Parathyroid adenoma (tissue), 2 donors: ENCODE results near the gene SLC25A29.

Source experiments
- H2AFZ ChIP-seq: fragments of 300-600 bp; sonication (generic); one replicate; pipeline ENCODE4 v1.7.0; 2017; ENCODE audit warnings: antibody characterized with exemption, mild to moderate bottlenecking
- H3K27ac ChIP-seq: fragments of 300-600 bp; sonication (generic); one replicate; pipeline ENCODE4 v1.7.0; 2017
- H3K27me3 ChIP-seq: fragments of 300-600 bp; sonication (generic); one replicate; pipeline ENCODE4 v1.7.0; 2017; ENCODE audit warnings: low read length; ENCODE audit not compliant: control insufficient read depth, insufficient read depth
- H3K36me3 ChIP-seq: fragments of 300-600 bp; sonication (generic); one replicate; pipeline ENCODE4 v1.7.0; 2017; ENCODE audit warnings: low read length; ENCODE audit not compliant: control insufficient read depth, insufficient read depth
- H3K4me1 ChIP-seq: fragments of 300-600 bp; sonication (generic); one replicate; pipeline ENCODE4 v1.7.0; 2017; ENCODE audit warnings: control low read depth
- H3K4me2 ChIP-seq: fragments of 300-600 bp; sonication (generic); one replicate; pipeline ENCODE4 v1.7.0; 2017; ENCODE audit warnings: low read length
- H3K4me3 ChIP-seq: fragments of 300-600 bp; sonication (generic); one replicate; pipeline ENCODE4 v1.7.0; 2017; ENCODE audit warnings: low read depth, low read length
- H3K79me2 ChIP-seq: fragments of 300-600 bp; sonication (generic); one replicate; pipeline ENCODE4 v1.7.0; 2017; ENCODE audit warnings: control low read depth
- H3K9ac ChIP-seq: fragments of 300-600 bp; sonication (generic); one replicate; pipeline ENCODE4 v1.7.0; 2017; ENCODE audit warnings: mild to moderate bottlenecking
- H3K9me3 ChIP-seq: fragments of 300-600 bp; sonication (generic); one replicate; pipeline ENCODE4 v1.7.0; 2017; ENCODE audit warnings: low read length; ENCODE audit not compliant: control insufficient read depth
- TF ChIP-seq, protein P1 (sequence below): fragments of 300-600 bp; sonication (generic); IDR thresholded peaks from one replicate; pipeline ENCODE4 v1.7.0; 2017; ENCODE audit warnings: antibody characterized with exemption, mild to moderate bottlenecking
- donor health status: primary hyperparathyroidism.

The SLC25A29 gene

DNA sequence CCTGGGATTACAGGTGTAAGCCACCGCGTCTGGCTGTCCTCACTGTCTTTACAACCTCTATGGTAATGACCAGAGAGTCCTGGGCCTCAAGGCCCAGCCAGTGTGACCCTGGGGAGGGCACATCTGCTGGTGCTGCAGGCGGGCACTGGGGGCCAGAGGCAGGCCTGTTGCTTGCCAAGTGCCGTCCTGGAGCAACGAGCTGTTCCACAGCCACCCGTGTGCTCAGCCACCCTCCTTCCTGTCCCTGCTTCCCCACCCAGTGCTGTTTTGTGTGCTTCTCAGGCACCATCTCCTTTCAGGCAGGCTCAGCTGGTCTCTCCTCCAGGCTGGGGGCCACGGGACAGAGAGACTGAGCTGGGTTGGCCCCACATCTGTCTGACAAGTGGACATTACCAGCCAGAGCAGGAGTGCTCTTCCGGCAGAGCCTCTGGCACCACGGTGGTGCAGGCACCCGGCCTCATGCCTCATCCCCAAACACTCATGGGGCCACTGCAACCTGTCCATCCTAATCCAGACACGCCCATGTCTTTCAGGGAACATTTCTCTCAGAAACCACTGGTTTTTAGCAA, 25.9 kb upstream of the SLC25A29 start:
- no peak overlapping the region for H3K9ac ChIP-seq
- H3K79me2 ChIP-seq, result no peaks in the 10 kb centered on the region
- H3K27me3 ChIP-seq, result no peaks in the 10 kb centered on the region
- TF ChIP-seq, protein P1, sequence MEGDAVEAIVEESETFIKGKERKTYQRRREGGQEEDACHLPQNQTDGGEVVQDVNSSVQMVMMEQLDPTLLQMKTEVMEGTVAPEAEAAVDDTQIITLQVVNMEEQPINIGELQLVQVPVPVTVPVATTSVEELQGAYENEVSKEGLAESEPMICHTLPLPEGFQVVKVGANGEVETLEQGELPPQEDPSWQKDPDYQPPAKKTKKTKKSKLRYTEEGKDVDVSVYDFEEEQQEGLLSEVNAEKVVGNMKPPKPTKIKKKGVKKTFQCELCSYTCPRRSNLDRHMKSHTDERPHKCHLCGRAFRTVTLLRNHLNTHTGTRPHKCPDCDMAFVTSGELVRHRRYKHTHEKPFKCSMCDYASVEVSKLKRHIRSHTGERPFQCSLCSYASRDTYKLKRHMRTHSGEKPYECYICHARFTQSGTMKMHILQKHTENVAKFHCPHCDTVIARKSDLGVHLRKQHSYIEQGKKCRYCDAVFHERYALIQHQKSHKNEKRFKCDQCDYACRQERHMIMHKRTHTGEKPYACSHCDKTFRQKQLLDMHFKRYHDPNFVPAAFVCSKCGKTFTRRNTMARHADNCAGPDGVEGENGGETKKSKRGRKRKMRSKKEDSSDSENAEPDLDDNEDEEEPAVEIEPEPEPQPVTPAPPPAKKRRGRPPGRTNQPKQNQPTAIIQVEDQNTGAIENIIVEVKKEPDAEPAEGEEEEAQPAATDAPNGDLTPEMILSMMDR, result no peak
- H3K9me3 ChIP-seq, result no peaks in the 10 kb centered on the region
- no peaks in the 10 kb centered on the region for H3K36me3 ChIP-seq
- no peak overlapping the region for H3K27ac ChIP-seq
- no peak overlapping the region for H2AFZ ChIP-seq
- no peak overlapping the region for H3K4me2 ChIP-seq
- no peak overlapping the region for H3K4me3 ChIP-seq
- no peaks in the 10 kb centered on the region for H3K4me1 ChIP-seq

DNA sequence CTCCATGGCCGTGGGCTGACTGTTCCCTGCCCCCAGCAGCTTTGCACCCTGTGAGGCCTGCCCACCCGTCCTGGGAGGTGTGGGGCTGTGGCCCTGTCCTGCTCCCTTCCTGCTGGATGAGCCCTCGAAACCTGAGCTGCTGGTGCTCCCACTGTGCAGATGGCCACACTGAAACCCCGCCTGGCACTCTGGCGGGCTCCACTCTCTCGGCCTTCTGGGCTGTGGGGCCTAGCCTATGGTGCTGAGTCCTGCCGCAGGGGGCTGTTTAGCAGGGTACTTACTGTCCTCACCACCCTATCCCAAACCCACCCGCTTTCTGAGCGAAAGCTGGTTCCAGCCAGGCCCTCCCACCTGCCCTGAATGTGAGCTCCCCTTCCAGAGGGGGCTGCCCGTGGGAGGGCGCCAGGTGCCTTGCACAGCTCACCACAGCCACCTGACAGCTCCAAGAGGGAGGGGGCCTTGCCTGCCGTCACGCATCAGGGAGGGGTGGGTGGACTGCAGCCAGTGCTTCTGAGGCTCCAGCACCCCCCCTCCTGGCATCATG, 24.2 kb upstream of the SLC25A29 start:
- TF ChIP-seq, protein P1, result no peak
- no peaks in the 10 kb centered on the region for H3K79me2 ChIP-seq
- no peaks in the 10 kb centered on the region for H3K4me1 ChIP-seq
- H3K27me3 ChIP-seq, result no peaks in the 10 kb centered on the region
- H3K4me3 ChIP-seq, result no peak overlapping the region
- no peak overlapping the region for H3K9ac ChIP-seq
- no peak overlapping the region for H2AFZ ChIP-seq
- H3K9me3 ChIP-seq, result no peaks in the 10 kb centered on the region
- no peak overlapping the region for H3K4me2 ChIP-seq
- no peaks in the 10 kb centered on the region for H3K36me3 ChIP-seq
- H3K27ac ChIP-seq, result no peak overlapping the region

DNA sequence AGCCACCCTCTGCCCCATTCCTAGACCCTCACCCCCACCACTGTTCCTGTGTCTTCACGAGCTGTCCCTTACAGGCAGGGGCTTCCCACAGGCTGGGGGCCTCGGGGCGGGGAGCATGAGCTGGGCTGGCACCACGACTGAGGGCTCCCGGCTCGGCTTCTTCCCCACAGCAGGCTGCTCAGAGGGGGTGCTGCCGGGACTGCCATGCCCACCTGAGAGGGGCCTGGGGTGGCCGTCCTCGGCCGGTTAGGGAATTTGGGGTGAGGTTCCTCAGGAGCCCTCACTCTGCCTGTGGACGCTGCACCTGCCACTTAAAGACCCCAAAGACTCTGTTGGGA, 23.7 kb upstream of the SLC25A29 start:
- Histone ChIP-seq H3K79me2 (no peaks in the 10 kb centered on the region), H2AFZ (no peak overlapping the region), H3K27me3 (no peaks in the 10 kb centered on the region), H3K36me3 (no peaks in the 10 kb centered on the region), H3K9me3 (no peaks in the 10 kb centered on the region), H3K27ac (no peak overlapping the region), H3K4me2 (no peak overlapping the region), H3K4me1 (no peaks in the 10 kb centered on the region), H3K4me3 (no peak overlapping the region), H3K9ac (no peak overlapping the region)
- TF ChIP-seq, protein P1, result no peak

DNA sequence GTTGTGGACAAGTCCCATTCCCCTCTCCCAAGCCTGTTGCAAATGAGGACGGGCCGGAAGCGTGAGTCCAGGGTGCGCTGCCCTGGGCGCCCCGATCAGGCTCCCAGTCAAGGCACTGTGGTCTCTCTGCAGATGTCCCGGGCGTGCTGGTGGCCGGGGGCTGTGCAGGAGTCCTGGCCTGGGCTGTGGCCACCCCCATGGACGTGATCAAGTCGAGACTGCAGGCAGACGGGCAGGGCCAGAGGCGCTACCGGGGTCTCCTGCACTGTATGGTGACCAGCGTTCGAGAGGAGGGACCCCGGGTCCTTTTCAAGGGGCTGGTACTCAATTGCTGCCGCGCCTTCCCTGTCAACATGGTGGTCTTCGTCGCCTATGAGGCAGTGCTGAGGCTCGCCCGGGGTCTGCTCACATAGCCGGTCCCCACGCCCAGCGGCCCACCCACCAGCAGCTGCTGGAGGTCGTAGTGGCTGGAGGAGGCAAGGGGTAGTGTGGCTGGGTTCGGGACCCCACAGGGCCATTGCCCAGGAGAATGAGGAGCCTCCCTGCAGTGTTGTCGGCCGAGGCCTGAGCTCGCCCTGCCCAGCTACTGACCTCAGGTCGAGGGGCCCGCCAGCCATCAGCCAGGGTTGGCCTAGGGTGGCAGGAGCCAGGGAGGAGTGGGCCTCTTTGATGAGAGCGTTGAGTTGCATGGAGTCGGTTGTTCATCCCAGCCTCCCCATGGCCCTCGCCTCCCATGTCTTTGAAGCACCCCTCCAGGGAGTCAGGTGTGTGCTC, 23.2 kb upstream of the SLC25A29 start:
- Histone ChIP-seq H2AFZ (no peak overlapping the region), H3K4me2 (no peak overlapping the region), H3K9ac (no peak overlapping the region), H3K27ac (no peak overlapping the region), H3K36me3 (no peaks in the 10 kb centered on the region), H3K27me3 (no peaks in the 10 kb centered on the region), H3K79me2 (no peaks in the 10 kb centered on the region), H3K4me1 (no peaks in the 10 kb centered on the region), H3K4me3 (no peak overlapping the region), H3K9me3 (no peaks in the 10 kb centered on the region)
- TF ChIP-seq, protein P1, result no peak
